ENCODE measurements around the gene BIRC7. TPM values are rescaled to one million over a fixed set of nuclear protein-coding genes. Genes with fewer than 3 reads are reported as not detected.

Gene BIRC7
- total and polyA plus RNA-seq, 2 donors (not counting 3 experiments of a cell fraction or from before 2014, with no cell fraction given) = not detected

- POLR2A ChIA-PET = no interaction called here
- Histone ChIP-seq H3K27me3 (ENCODE audit: control insufficient read depth in 2 of 2, insufficient read depth in 2 of 2, low read length in 2 of 2) (no peaks in the 10 kb centered on the region), H3K9ac (replicated peaks; ENCODE audit: extremely low read depth, insufficient read depth, low read length) (no peak overlapping the region), H3K4me3 (replicated peaks in 1 of 3; ENCODE audit: insufficient read depth in 1 of 3, low read depth in 1 of 3, low read length in 3 of 3) (no peak overlapping the region), H4K20me1 (replicated peaks; ENCODE audit: control insufficient read depth, extremely low read depth, insufficient read depth, low read length) (no peaks in the 10 kb centered on the region), H3K9me3 (replicated peaks; ENCODE audit: control insufficient read depth, insufficient read depth, low read length) (no peaks in the 10 kb centered on the region), H3K36me3 (ENCODE audit: control insufficient read depth in 2 of 2, extremely low read depth in 1 of 2, insufficient read depth in 2 of 2, low read length in 2 of 2) (no peaks in the 10 kb centered on the region), H3K4me2 (ENCODE audit: insufficient read depth, low read length) (no peak overlapping the region), H2AFZ (ENCODE audit: low read depth, low read length) (no peak overlapping the region), H3K79me2 (ENCODE audit: control insufficient read depth, insufficient read depth, low read length) (no peaks in the 10 kb centered on the region), H3K27ac (ENCODE audit: insufficient read depth, low read depth, low read length) (no peak overlapping the region), H3K4me1 (ENCODE audit: control insufficient read depth, extremely low read depth, insufficient read depth, low read length) (no peaks in the 10 kb centered on the region), H3K9me1 (replicated peaks; ENCODE audit: control insufficient read depth, extremely low read depth, insufficient read depth, low read length) (no peaks in the 10 kb centered on the region)
- CTCF ChIA-PET = no interaction called here
- no peak for DNase-seq (ENCODE audit: low read depth, low spot score)
- BruUV-seq (replicated peaks) = no TSS peak
- dilution Hi-C loops (cut with MboI; ENCODE audit: extremely low pct_ligation_motif_present, low sequenced_read_pairs) = no loop called here
- TF ChIP-seq, protein P1, sequence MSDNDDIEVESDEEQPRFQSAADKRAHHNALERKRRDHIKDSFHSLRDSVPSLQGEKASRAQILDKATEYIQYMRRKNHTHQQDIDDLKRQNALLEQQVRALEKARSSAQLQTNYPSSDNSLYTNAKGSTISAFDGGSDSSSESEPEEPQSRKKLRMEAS (IDR thresholded peaks at IDR 0.05; ENCODE audit: insufficient read depth, insufficient read length) = no peak
- TF ChIP-seq EZH2 (IDR thresholded peaks at IDR 0.05; ENCODE audit: borderline replicate concordance, low read depth, low read length, severe bottlenecking) (no peak), POLR2AphosphoS5 (IDR thresholded peaks at IDR 0.05; ENCODE audit: insufficient read depth, low read depth, low read length) (no peak)
- FAIRE-seq = no peak
- intact Hi-C loops (cut with micrococcal nuclease) = no loop called here
Measured at GRCh38 chr20:63186084-63186483, 49.6 kb upstream of the BIRC7 start.

DNA sequence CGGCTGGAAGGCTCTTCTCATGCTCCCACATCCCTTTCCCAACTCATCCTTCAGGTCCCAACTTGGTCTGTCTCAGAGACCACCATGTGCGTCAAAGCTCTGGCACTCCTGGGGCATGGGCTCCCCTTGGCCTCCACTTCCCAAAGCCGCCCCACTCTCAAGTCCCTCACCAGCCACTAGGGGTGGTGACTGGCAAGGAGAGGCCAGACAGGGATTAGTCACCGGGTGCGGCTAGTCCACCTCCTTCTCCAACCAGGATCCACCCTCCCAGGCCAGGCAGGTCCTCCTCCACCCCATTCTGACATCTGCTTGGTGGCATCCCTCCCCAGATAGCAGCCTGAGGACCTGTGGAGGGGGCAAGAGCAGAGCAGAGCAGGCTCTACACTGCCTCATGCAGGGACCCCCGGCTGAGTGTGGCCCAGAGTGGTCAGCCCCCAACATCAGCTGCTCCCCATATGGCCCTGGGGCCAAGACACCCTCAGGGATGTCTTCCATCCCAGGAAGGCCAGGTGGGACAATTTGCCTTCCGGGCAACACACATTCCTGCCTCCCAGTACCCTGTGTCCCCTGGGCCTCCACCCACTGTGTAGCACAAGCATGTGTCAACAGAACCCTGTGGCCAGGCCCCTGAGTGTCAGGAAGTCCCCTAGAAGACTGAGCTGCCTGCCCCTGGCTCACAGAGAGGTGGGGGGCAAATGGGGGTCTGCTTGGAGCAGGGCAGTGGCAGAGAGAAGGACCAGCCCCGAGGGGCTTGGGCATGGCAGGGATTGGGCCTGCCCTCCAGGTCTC, 49.0 kb upstream of the BIRC7 start:
- FAIRE-seq (no peak), DNase-seq (ENCODE audit: low read depth, low spot score) (no peak)
- H3K4me2 ChIP-seq (ENCODE audit: insufficient read depth, low read length) = no peak overlapping the region
- no peaks in the 10 kb centered on the region for H3K36me3 ChIP-seq (ENCODE audit: control insufficient read depth in 2 of 2, extremely low read depth in 1 of 2, insufficient read depth in 2 of 2, low read length in 2 of 2)
- dilution Hi-C loops (cut with MboI; ENCODE audit: extremely low pct_ligation_motif_present, low sequenced_read_pairs) (no loop called here), intact Hi-C loops (cut with micrococcal nuclease) (no loop called here)
- BruUV-seq (replicated peaks) = no TSS peak
- TF ChIP-seq POLR2A (IDR thresholded peaks at IDR 0.05; ENCODE audit: low read depth, low read length) (no peak), CTCF (IDR thresholded peaks at IDR 0.05; ENCODE audit: extremely low read depth in 1 of 2, insufficient read depth in 1 of 2, low read depth in 1 of 2, low read length in 2 of 2) (no peak), POLR2AphosphoS5 (IDR thresholded peaks at IDR 0.05; ENCODE audit: insufficient read depth, low read depth, low read length) (no peak), JUN (IDR thresholded peaks at IDR 0.05; ENCODE audit: borderline replicate concordance, insufficient read depth, insufficient read length, low read depth) (no peak), GATA2 (IDR thresholded peaks at IDR 0.05; ENCODE audit: insufficient read depth, insufficient read length, low read depth, low read length) (no peak), FOS (IDR thresholded peaks at IDR 0.05; ENCODE audit: borderline replicate concordance, insufficient read depth, low read length) (no peak), EZH2 (IDR thresholded peaks at IDR 0.05; ENCODE audit: borderline replicate concordance, low read depth, low read length, severe bottlenecking) (no peak), MYC (IDR thresholded peaks at IDR 0.05; ENCODE audit: low read depth, low read length) (no peak)
- TF ChIP-seq, protein P1 (IDR thresholded peaks at IDR 0.05; ENCODE audit: insufficient read depth, insufficient read length) = no peak
- H2AFZ ChIP-seq (ENCODE audit: low read depth, low read length) = no peak overlapping the region
- H4K20me1 ChIP-seq (replicated peaks; ENCODE audit: control insufficient read depth, extremely low read depth, insufficient read depth, low read length) = no peaks in the 10 kb centered on the region
- H3K79me2 ChIP-seq (ENCODE audit: control insufficient read depth, insufficient read depth, low read length) = no peaks in the 10 kb centered on the region
- H3K9ac ChIP-seq (replicated peaks; ENCODE audit: extremely low read depth, insufficient read depth, low read length) = no peak overlapping the region
- no peak overlapping the region for H3K4me3 ChIP-seq (replicated peaks in 1 of 3; ENCODE audit: insufficient read depth in 1 of 3, low read depth in 1 of 3, low read length in 3 of 3)
- no peaks in the 10 kb centered on the region for H3K27me3 ChIP-seq (ENCODE audit: control insufficient read depth in 2 of 2, insufficient read depth in 2 of 2, low read length in 2 of 2)
- CTCF ChIA-PET = no interaction called here
- no peak overlapping the region for H3K27ac ChIP-seq (ENCODE audit: insufficient read depth, low read depth, low read length)
- POLR2A ChIA-PET = no interaction called here
- H3K9me3 ChIP-seq (replicated peaks; ENCODE audit: control insufficient read depth, insufficient read depth, low read length) = no peaks in the 10 kb centered on the region
- H3K9me1 ChIP-seq (replicated peaks; ENCODE audit: control insufficient read depth, extremely low read depth, insufficient read depth, low read length) = no peaks in the 10 kb centered on the region
- H3K4me1 ChIP-seq (ENCODE audit: control insufficient read depth, extremely low read depth, insufficient read depth, low read length) = no peaks in the 10 kb centered on the region

Measured in endothelial cell of umbilical vein (primary cell).